GM19467 (cell line): ENCODE measurements around the gene PTPN7.
"Not testable (repeated sequence)": the region's sequence is repeated elsewhere in the genome, so short reads cannot be mapped to it uniquely, and the experiment has no call there.

Source experiments
- ATAC-seq: cut with Tn5 transposase; IDR thresholded peaks from one replicate; pipeline ENCODE4 v1.9.1; 2021; ENCODE audit warnings: mild to moderate bottlenecking, moderate library complexity; ENCODE audit not compliant: unreplicated experiment

The PTPN7 gene

DNA sequence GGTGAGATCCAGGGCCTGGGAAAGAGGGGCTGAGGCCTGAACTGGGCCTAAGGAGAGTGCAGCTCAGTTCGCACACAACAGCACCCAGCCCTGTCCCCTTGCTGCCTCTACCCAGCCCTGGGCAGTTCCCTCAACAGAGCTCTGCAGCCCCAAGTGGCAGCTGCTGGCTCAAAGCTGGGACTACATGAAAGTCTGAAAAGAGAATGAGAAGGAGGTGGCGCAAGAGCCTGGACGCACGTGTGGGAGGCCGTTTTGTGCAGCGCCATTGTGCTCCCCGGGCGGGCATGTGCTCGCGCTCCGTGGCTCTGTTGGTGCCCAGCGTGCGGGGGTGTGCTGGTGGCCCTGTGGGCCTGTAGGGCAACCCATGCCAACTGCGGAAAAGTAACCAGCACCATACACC lies 27.4 kb downstream of the PTPN7 start:
- no peak for ATAC-seq

DNA sequence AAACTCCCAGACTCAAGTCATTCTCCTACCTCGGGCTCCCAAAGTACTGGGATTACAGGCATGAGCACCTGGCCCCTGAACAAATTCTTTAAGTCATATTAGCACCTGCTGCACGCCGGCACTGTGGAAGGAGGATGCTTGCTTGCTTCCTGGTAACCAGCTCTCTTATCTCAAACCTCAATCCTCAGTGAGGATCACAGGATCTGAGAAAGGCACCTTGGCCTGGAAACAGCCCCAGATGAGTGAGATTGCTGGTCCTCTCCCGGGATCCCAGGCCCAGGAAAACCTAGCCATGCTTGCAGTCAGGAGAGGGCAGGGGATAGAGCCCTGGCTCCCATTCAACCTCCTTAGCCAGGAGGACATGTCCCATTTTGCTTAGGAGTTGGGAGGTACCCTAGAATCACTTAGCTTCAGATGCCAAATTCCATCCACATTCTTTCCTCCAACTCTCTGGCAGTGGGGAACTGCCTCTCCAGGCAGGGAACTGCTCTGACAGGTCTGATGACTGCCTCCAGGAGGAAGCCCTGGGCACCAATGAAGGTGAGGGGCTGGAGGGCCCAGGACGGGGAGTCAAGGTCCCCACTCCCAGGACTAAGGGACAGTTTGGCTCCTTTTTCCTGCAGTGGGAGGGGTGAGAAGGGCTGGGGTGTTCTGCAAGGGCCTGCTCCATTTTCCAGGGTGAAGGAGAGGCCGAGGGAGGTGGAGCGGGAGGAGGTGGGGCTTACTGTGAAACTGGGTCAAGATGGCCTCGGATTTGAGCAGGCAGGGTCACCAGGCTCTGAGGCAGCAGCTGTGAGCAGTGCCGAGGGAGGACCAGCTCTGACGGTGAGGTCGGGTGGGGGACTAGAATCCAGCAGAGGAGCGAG lies 28.2 kb downstream of the PTPN7 start:
- no peak for ATAC-seq

DNA sequence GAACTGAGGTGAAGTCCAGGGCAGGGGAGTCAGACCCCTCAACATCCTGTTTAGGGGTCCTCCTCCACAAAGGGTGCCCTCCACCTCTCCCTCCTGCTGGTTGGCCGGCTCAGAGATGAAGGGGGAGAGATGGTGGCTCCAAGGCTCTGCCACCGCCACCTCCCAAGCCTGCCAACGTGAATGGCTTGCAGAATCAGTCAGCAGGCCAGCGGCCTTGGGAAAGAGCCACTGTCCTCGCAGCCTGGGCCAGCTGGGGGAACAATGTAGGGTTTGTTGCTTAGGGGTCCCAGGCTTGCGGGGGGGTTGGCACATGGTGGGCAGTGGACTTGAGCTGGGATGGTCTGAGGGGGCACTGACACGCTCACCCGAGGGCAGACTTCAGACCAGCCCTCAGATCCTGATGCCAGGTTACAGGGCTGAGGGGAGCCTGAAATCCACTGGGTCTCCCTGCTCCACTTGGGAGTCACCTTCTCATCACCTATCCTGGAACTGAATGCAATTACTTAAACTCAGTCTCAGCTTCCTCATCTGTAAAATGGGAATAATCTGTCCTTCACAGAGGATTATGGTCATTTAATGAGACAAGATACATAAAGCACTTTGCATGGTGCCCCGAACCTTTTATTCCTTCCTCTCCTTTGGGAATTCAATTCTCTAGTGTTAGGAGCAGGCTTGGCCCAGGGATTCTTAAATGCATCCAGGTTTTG lies 29.4 kb downstream of the PTPN7 start:
- no peak for ATAC-seq

DNA sequence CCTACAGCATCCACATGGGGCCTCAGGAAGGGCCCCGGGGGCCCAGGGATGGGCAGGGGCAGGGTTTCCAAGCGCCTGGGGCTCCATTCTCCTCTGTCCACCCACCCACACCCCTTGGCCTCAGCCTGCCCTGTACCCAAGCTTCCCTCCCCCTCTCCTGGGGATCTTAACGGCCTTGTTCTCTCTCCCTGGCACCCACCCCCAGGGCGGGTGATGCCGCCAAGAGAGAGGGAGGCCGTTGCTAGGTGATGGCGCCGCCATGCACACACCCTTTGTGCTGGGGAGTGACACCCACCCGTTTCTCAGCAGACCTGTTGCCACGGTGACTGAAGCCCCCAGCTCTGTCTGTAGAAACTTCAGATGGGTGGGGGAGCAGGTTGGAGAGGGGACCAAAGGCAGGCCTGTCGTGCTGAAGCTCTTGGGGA lies 30.1 kb downstream of the PTPN7 start:
- no peak for ATAC-seq

DNA sequence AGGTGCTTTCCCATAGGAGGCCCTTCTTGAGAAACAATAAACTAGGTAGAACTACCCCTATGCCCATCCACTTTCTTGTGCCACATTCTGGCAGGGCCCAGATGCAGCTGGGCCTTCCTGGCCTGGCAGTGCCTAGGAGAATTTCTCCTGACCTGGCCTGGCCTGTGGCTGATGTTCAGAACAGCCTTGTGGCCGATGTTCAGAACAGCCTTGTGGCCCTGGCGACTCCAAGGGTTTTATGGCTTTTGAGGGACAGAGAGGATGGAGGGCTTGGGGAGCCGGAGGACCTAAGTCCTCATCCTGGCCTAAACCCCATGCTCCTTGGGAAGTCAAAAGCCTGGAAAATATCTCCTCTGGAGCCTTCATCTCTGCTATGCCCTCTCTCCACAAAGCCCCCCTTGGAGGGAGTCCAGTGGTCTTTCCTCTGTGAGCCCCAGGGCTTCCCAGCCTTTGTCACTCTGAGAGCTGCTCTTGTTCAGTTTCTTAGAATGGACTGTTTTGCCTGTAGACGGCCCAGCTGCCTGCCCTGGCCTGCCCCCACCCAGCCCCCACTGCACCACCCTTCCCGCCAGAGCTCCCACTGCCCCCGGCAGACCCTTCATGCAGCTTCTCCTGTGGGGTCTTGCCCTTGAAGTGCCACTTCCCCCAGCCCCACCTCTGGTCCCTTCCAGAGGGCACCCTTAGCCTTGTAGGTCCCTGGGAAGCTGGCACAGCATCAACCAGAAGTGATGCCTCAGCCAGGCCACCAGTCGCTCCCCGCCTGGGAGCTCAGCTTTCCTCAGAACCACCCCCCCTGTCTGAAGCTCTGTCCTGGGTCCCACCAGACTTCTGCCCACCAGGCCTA lies 30.7 kb downstream of the PTPN7 start:
- ATAC-seq, result no peak

DNA sequence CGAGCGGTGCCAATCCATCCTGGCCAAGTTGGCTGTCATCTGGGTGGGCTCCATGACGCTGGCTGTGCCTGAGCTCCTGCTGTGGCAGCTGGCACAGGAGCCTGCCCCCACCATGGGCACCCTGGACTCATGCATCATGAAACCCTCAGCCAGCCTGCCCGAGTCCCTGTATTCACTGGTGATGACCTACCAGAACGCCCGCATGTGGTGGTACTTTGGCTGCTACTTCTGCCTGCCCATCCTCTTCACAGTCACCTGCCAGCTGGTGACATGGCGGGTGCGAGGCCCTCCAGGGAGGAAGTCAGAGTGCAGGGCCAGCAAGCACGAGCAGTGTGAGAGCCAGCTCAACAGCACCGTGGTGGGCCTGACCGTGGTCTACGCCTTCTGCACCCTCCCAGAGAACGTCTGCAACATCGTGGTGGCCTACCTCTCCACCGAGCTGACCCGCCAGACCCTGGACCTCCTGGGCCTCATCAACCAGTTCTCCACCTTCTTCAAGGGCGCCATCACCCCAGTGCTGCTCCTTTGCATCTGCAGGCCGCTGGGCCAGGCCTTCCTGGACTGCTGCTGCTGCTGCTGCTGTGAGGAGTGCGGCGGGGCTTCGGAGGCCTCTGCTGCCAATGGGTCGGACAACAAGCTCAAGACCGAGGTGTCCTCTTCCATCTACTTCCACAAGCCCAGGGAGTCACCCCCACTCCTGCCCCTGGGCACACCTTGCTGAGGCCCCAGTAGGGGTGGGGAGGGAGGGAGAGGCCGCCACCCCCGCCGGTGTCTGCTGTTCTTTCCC lies 32.4 kb downstream of the PTPN7 start:
- no peak for ATAC-seq

DNA sequence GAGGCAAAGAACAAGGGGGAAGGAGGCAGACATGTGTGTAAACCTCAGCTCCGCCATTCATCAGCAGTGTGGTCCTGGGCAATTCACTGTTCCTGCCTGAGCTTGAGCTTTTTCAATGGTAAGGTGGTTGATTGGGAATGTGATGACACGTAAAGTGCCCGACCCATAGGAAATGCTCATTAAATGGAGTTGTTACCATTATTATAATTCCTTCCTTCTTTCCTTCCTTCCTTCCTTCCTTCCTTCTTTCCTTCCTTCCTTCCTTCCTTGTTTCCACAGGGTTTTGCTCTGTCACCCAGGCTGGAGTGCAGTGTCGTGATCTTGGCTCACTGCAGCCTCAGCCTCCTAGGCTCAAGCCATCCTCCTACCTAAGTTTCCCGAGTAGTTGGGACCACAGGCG lies 33.3 kb downstream of the PTPN7 start:
- no peak for ATAC-seq

DNA sequence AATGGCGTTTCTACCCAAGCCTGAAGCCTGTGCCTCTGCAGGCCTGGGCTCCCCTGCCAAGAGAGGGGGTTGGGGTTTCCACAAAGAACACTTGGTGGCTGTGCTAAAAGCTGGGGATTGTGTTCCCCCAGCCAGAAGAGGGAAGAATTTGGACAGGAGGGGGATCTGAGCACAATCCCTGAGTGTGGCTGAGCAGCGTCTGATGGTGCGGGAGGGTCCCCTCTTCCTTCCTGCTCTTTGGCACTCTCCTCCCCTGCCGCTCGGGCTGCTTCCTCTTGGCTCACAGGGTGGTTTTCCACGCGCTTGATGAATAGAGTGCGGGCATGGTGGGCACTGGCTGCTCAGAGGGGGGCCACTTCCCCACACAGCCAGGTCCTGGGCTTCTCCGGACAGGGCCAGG lies 34.0 kb downstream of the PTPN7 start:
- no peak for ATAC-seq

DNA sequence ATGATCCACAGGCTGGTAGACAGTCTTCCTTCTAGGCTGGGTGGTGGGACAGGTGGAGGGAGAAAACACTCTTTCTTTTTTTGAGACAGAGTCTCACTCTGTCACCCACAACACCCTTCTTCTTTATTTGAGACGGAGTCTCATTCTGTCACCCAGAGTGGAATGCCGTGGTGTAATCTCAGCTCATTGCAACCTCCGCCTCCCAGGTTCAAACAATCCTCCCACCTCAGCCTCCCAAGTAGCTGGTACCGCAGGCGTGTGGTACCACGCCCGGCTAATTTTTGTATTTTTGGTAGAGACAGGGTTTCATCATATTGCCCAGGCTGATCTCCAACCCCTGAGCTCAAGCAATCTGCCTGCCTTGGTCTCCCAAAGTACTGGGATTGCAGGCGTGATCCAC lies 34.8 kb downstream of the PTPN7 start:
- no peak for ATAC-seq

DNA sequence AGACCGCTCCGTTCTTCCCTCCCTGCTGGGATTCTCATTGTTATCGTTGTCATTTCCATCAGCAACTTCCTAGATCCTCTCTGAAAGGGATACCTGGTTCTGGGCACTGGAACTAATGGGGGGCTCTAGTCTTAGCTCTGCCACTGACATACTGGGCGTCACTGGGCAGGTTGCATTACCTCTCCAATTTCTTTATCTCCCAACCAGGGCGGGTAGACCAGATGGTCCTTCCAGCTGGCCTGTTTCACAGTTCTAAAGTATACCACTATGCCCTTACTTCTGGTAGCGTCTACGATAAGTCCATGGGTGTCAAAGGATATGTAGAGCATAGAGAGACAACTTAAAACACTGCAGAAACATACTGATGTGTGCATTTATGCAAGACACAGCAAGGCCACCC lies 36.3 kb downstream of the PTPN7 start:
- no peak for ATAC-seq

DNA sequence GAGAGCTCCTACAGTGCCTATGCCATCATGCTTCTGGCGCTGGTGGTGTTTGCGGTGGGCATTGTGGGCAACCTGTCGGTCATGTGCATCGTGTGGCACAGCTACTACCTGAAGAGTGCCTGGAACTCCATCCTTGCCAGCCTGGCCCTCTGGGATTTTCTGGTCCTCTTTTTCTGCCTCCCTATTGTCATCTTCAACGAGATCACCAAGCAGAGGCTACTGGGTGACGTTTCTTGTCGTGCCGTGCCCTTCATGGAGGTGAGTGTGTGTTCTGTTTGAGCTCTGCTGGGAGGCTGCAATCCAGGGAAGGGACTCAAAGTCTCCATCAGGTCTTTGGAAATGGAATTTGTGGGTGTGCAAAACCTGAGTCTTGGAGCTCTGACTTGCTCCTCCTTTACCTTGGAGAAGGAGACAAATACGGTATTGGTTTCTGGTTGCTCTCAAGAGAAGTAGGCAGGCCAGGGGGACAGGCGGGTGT lies 37.0 kb downstream of the PTPN7 start:
- no peak for ATAC-seq

DNA sequence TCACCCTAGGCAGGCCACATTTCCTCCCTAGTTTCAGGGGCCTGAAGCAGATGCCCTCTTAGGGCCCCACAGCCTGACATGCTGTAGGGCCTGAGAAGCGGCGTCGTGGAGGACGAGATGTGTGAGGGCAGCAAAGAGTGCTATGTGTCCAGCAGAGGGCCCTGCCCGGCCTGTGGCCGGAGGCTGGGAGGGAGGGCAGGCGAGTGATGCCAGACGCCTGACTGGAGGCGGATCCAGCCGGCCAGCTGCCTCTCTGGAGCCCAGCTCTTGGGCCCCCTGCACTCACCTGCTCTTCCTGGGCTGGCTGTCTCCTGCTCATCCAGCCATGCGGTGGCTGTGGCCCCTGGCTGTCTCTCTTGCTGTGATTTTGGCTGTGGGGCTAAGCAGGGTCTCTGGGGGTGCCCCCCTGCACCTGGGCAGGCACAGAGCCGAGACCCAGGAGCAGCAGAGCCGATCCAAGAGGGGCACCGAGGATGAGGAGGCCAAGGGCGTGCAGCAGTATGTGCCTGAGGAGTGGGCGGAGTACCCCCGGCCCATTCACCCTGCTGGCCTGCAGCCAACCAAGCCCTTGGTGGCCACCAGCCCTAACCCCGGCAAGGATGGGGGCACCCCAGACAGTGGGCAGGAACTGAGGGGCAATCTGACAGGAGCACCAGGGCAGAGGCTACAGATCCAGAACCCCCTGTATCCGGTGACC lies 37.6 kb downstream of the PTPN7 start, which contains the start of gene GPR37L1:
TSS of gene GPR37L1 (plus strand) at position 279 of the 697 bp plus-strand sequence. CDS start at position 326, 47 bp downstream.
- ATAC-seq, result no peak

DNA sequence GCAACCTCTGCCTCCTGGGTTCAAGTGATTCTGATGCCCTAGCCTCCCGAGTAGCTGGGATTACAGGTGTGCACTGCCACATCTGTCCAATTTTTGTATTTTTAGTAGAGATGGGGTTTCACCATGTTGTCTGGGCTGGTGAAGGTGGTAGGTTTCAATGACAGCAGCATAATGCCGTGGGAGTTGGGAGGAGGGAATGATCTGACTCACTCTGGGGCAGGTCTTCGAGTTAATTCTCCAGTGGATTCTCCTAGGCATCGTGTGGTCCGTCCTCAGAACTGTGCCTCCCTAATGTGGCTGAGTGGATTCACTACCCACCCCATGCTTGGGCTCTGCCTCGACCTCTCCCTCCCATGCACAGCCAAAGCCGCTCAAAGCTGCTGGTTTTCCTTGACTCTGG lies 39.4 kb downstream of the PTPN7 start:
- ATAC-seq, result no peak

DNA sequence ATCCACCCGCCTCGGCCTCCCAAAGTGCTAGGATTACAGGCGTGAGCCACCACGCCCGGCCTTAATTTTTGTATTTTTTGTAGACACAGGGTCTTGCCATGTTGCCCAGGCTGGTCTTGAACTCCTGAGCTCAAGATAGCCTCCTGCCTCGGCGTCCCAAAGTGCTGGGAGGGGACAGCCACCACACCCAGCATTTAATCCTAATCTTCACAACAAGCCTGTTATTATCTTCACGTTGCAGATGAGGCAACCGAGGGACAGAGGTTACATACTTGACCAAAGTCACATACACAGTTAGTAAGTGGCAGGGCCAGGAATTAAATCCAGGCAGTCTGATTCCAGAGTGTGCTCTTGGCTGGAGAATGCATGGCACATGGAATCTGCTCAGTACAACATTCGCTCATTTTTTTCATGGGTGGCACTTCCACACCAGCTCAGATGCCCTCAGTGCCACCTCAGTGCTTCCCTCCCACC lies 42.5 kb downstream of the PTPN7 start:
- ATAC-seq, result no peak

DNA sequence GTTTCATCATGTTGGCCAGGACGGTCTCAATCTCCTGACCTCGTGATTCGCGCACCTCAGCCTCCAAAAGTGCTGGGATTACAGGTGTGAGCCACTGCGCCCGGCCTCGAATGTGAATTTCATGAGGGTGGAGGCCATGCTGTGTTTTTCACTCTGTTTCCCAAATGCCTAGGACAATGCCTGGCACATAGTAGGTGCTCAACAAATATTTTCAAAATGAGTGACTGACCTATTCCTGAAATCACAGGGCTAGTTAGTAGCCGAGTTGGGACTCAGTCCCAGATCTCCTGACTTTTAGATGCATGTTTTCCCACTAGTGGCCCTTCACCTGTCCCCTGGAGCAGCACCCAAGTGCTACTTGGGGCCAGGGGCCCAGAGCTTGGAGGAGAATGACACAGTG lies 44.1 kb downstream of the PTPN7 start:
- no peak for ATAC-seq

DNA sequence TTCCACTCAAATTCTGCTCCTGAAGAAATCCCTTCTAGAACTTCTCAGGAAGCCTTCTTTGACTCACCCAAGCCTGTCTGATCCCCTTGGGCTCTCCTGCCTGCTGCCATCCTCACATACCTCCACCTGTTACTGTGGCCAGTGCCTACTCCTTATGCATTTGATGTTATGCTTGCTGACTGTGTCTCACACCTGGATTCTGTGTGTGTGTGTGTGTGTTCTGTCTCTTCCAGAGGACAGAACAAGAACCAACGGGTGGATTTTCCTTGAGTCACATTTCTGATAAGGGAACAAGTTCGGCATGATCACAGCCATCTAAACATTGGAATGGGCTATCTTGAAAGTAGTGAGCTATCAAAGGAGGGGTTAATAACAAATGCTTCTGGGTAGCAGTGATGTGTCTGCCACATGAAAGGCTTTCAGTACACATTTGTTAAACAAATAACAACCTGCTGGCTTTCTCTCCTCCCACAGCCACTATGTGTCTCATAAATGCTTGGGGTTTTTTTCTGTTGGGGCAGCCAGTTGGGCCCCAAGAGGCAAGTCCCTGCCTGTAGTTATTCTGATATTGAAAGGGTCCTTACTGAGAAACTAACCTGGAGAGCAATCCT lies 46.6 kb downstream of the PTPN7 start:
- ATAC-seq, result no peak

DNA sequence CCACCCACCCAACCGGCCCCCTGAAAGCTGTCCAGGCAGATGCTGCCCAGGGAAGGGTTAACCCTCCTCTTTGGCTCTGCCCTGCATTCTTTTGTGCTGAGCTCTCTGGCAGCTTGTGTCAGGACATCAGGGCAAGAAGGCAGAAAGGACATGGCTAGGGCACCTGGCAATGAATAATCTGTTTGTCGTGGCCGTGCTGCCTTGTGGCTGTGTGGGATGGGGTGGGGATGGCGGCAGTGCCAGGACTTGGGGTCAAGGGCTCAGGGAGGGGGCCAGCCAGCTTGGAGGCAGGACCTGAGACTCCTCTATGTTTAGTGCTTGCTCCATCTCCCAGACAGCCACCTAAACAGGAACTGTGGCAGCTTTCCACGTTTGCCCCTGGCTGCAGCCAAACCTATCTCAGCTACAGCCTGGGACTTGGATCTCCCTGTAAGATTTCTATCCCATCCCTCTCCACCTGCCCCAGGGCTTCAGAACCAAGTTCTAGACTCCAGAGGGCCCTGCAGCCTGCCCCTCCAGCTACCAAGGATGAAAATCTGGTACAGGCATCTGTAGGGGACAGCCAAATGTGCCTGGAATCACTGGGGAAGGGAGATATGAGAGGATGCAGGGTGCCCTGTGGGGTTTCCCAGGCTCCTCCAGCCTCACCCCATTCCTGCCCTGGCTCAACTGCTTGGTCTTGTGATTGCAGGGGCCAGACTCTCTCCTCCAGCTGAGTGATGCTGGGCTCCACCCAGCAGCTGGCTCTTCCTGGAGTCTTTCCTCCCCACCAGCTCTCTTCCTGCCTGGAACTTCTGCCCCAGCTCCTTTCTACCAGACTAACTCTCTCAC lies 47.3 kb downstream of the PTPN7 start:
- ATAC-seq, result no peak

DNA sequence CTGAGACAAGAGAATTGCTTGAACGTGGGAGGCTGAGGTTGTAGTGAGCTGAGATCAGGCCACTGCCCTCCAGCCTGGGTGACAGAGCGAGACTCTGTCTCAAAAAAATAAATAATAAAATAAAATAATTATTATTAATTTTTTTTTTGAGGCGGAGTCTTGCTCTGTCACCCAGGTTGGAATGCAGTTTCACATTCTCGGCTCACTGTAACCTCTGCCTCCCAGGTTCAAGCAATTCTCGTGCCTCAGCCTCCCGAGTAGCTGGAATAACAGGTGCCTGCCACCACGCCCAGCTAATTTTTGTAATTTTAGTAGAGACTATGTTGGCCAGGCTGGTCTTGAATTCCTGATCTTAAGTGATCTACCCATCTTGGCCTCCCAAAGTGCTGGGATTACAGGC lies 48.8 kb downstream of the PTPN7 start:
- ATAC-seq, result not testable (repeated sequence)
